GM19240 (cell line): ENCODE measurements around the gene OXCT1.
"Not testable (repeated sequence)": the region's sequence is repeated elsewhere in the genome, so short reads cannot be mapped to it uniquely, and the experiment has no call there.

Experiments
- DNase-seq: peaks from one replicate; pipeline ENCODE4 v3.0.0; 2011; ENCODE audit warnings: low spot score; ENCODE audit not compliant: insufficient read length

OXCT1 gene

GRCh38 chr5:41874512-41875060 is 4.4 kb upstream of the OXCT1 start:
- DNase-seq: no peak

GRCh38 chr5:41871852-41872251 is 1.6 kb upstream of the OXCT1 start:
- no peak for DNase-seq

- DNase-seq: no peak
Observed at GRCh38 chr5:41870627-41871048, 413 bp upstream of the OXCT1 start.

GRCh38 chr5:41869151-41869723 is 988 bp downstream of the OXCT1 start:
- DNase-seq: no peak

GRCh38 chr5:41863871-41864486 is 6.2 kb downstream of the OXCT1 start:
- DNase-seq: no peak

- no peak for DNase-seq
Observed at GRCh38 chr5:41858890-41859289, 11.3 kb downstream of the OXCT1 start.

- no peak for DNase-seq
Observed at GRCh38 chr5:41857989-41858388, 12.2 kb downstream of the OXCT1 start.

- no peak for DNase-seq
Observed at GRCh38 chr5:41856644-41857491, 13.4 kb downstream of the OXCT1 start.

- no peak for DNase-seq
Observed at GRCh38 chr5:41852293-41852692, 17.9 kb downstream of the OXCT1 start.

- no peak for DNase-seq
Observed at GRCh38 chr5:41851116-41851515, 19.1 kb downstream of the OXCT1 start.

- DNase-seq: no peak
Observed at GRCh38 chr5:41848983-41849382, 21.2 kb downstream of the OXCT1 start.

GRCh38 chr5:41845751-41846150 is 24.5 kb downstream of the OXCT1 start:
- DNase-seq: not testable (repeated sequence)

- no peak for DNase-seq
Observed at GRCh38 chr5:41844502-41844901, 25.7 kb downstream of the OXCT1 start.

- DNase-seq: peak; percentile 6
Observed at GRCh38 chr5:41843456-41844370, 26.5 kb downstream of the OXCT1 start.

GRCh38 chr5:41842777-41843176 is 27.4 kb downstream of the OXCT1 start:
- DNase-seq: no peak

- DNase-seq: no peak
Observed at GRCh38 chr5:41841325-41841724, 28.9 kb downstream of the OXCT1 start.

- no peak for DNase-seq
Observed at GRCh38 chr5:41840251-41840650, 30.0 kb downstream of the OXCT1 start.

GRCh38 chr5:41837793-41838192 is 32.4 kb downstream of the OXCT1 start:
- DNase-seq: no peak

GRCh38 chr5:41835645-41836044 is 34.6 kb downstream of the OXCT1 start:
- DNase-seq: no peak

- no peak for DNase-seq
Observed at GRCh38 chr5:41834506-41834905, 35.7 kb downstream of the OXCT1 start.

GRCh38 chr5:41832430-41832829 is 37.8 kb downstream of the OXCT1 start:
- no peak for DNase-seq
